Muscle layer of duodenum (tissue), 2 donors: Measurements from ENCODE around the gene LHX6.
A peak's percentile ranks its signal among the peaks of the same experiment; 100 is the strongest.

Experiments used
- H3K27ac ChIP-seq: one replicate; pipeline ENCODE4 v1.7.0; 2013; ENCODE audit warnings: mild to moderate bottlenecking, low read length
- H3K27me3 ChIP-seq: one replicate; pipeline ENCODE4 v1.7.0; 2013; ENCODE audit warnings: low read depth, mild to moderate bottlenecking, control low read depth, low read length
- H3K36me3 ChIP-seq, 2 donors: one replicate each; pipeline ENCODE4 v1.7.0; 2013; ENCODE audit warnings: low read length in 2 of 2, control low read depth in 1 of 2, mild to moderate bottlenecking in 1 of 2; ENCODE audit not compliant: insufficient read depth in 2 of 2, control insufficient read depth in 1 of 2
- H3K4me1 ChIP-seq, 2 donors: one replicate each; pipeline ENCODE4 v1.7.0; 2013; ENCODE audit warnings: low read length in 2 of 2, mild to moderate bottlenecking in 2 of 2, control low read depth in 1 of 2, moderate library complexity in 1 of 2; ENCODE audit not compliant: insufficient read depth in 2 of 2, control insufficient read depth in 1 of 2
- H3K4me3 ChIP-seq, 2 donors: one replicate each; pipeline ENCODE4 v1.7.0; 2013; ENCODE audit warnings: low read length in 2 of 2, low read depth in 1 of 2, mild to moderate bottlenecking in 1 of 2
- H3K9me3 ChIP-seq, 2 donors: one replicate each; pipeline ENCODE4 v1.7.0; 2013; ENCODE audit warnings: low read length in 2 of 2, control low read depth in 1 of 2, mild to moderate bottlenecking in 1 of 2; ENCODE audit not compliant: control insufficient read depth in 1 of 2
- donor health status: healthy.

Gene LHX6

GRCh38 chr9:122234022-122234748 lies 5.4 kb upstream of the LHX6 start:
- H3K4me1 ChIP-seq, result no peaks in the 10 kb centered on the region
- H3K9me3 ChIP-seq, result no peaks in the 10 kb centered on the region
- no peak overlapping the region for H3K27ac ChIP-seq
- peaks cover 0 to 6% of the 10 kb centered on the region in 2 donors for H3K36me3 ChIP-seq
- no peak overlapping the region for H3K4me3 ChIP-seq
- H3K27me3 ChIP-seq, result peaks cover 20% of the 10 kb centered on the region

GRCh38 chr9:122232796-122233306 lies 4.1 kb upstream of the LHX6 start:
- Histone ChIP-seq H3K27me3 (peaks cover 24% of the 10 kb centered on the region), H3K27ac (no peak overlapping the region), H3K4me1 (peaks cover 0 to 11% of the 10 kb centered on the region in 2 donors), H3K9me3 (no peaks in the 10 kb centered on the region), H3K4me3 (no peak overlapping the region), H3K36me3 (no peaks in the 10 kb centered on the region)

GRCh38 chr9:122229485-122229837 lies 704 bp upstream of the LHX6 start:
- Histone ChIP-seq H3K4me3 (no peak overlapping the region), H3K27ac (no peak overlapping the region), H3K27me3 (peaks cover 50% of the 10 kb centered on the region), H3K4me1 (peaks cover 0 to 33% of the 10 kb centered on the region in 2 donors), H3K36me3 (no peaks in the 10 kb centered on the region), H3K9me3 (no peaks in the 10 kb centered on the region)

- H3K36me3 ChIP-seq, result no peaks in the 10 kb centered on the region
- H3K27me3 ChIP-seq, result peaks cover 58% of the 10 kb centered on the region
- H3K27ac ChIP-seq, result no peak overlapping the region
- peak overlapping the region; percentile 11 to 61 for H3K4me3 ChIP-seq
- H3K9me3 ChIP-seq, result no peaks in the 10 kb centered on the region
- peaks cover 0 to 33% of the 10 kb centered on the region in 2 donors for H3K4me1 ChIP-seq
Observed at GRCh38 chr9:122228191-122228567, 578 bp downstream of the LHX6 start.

- peaks cover 62% of the 10 kb centered on the region for H3K27me3 ChIP-seq
- H3K9me3 ChIP-seq, result no peaks in the 10 kb centered on the region
- H3K4me3 ChIP-seq, result peak overlapping the region in 1 of 2 donors; percentile 3
- H3K27ac ChIP-seq, result no peak overlapping the region
- H3K36me3 ChIP-seq, result no peaks in the 10 kb centered on the region
- peaks cover 0 to 37% of the 10 kb centered on the region in 2 donors for H3K4me1 ChIP-seq
Observed at GRCh38 chr9:122227575-122227900, 1.2 kb downstream of the LHX6 start.

- Histone ChIP-seq H3K9me3 (no peaks in the 10 kb centered on the region), H3K4me3 (peak overlapping the region in 1 of 2 donors; percentile 3), H3K27me3 (peaks cover 68% of the 10 kb centered on the region), H3K36me3 (no peaks in the 10 kb centered on the region), H3K4me1 (peaks cover 0 to 37% of the 10 kb centered on the region in 2 donors), H3K27ac (no peak overlapping the region)
Observed at GRCh38 chr9:122226758-122227574, 1.8 kb downstream of the LHX6 start.

- Histone ChIP-seq H3K27me3 (peaks cover 75% of the 10 kb centered on the region), H3K27ac (no peak overlapping the region), H3K4me1 (peaks cover 0 to 40% of the 10 kb centered on the region in 2 donors), H3K4me3 (peak overlapping the region in 1 of 2 donors; percentile 54), H3K36me3 (no peaks in the 10 kb centered on the region), H3K9me3 (no peaks in the 10 kb centered on the region)
Observed at GRCh38 chr9:122226142-122226757, 2.5 kb downstream of the LHX6 start.

- peaks cover 0 to 46% of the 10 kb centered on the region in 2 donors for H3K4me1 ChIP-seq
- peaks cover 76% of the 10 kb centered on the region for H3K27me3 ChIP-seq
- peak overlapping the region in 1 of 2 donors; percentile 54 for H3K4me3 ChIP-seq
- H3K27ac ChIP-seq, result no peak overlapping the region
- H3K9me3 ChIP-seq, result no peaks in the 10 kb centered on the region
- H3K36me3 ChIP-seq, result no peaks in the 10 kb centered on the region
Observed at GRCh38 chr9:122225312-122226141, 3.2 kb downstream of the LHX6 start.

- H3K4me3 ChIP-seq, result no peak overlapping the region
- H3K36me3 ChIP-seq, result no peaks in the 10 kb centered on the region
- H3K27me3 ChIP-seq, result peaks cover 80% of the 10 kb centered on the region
- no peak overlapping the region for H3K27ac ChIP-seq
- peaks cover 7 to 61% of the 10 kb centered on the region in 2 donors for H3K4me1 ChIP-seq
- no peaks in the 10 kb centered on the region for H3K9me3 ChIP-seq
Observed at GRCh38 chr9:122223435-122223834, 5.3 kb downstream of the LHX6 start.

GRCh38 chr9:122222791-122223190 lies 6.0 kb downstream of the LHX6 start:
- Histone ChIP-seq H3K4me3 (no peak overlapping the region), H3K36me3 (no peaks in the 10 kb centered on the region), H3K27me3 (peaks cover 84% of the 10 kb centered on the region), H3K9me3 (no peaks in the 10 kb centered on the region), H3K27ac (no peak overlapping the region), H3K4me1 (peaks cover 7 to 56% of the 10 kb centered on the region in 2 donors)
